ENCODE results near the gene ZFYVE21.

Gene ZFYVE21

GRCh38 chr14:103715052-103716000 lies at the start of gene ZFYVE21, which contains the start of gene XRCC3:
Gene ZFYVE21 (plus strand): TSS chr14:103715810. CDS start chr14:103715842, 32 bp downstream.
Gene XRCC3 (minus strand): TSS chr14:103715451. CDS start chr14:103711087, 4,364 bp downstream.
- H3K4me3 ChIP-seq (ENCODE audit: low read depth, low read length), result peak within 1 kb of the TSS; percentile 76
- peak; percentile 94 for DNase-seq (ENCODE audit: low read depth)

GRCh38 chr14:103667671-103668070 lies 47.9 kb upstream of the ZFYVE21 start:
- no peak overlapping the region for H3K4me3 ChIP-seq (ENCODE audit: low read depth, low read length)
- no peak for DNase-seq (ENCODE audit: low read depth)

- no peak overlapping the region for H3K4me3 ChIP-seq (ENCODE audit: low read depth, low read length)
- no peak for DNase-seq (ENCODE audit: low read depth)
Observed at GRCh38 chr14:103668117-103668516, 47.5 kb upstream of the ZFYVE21 start.

GRCh38 chr14:103669370-103669769 lies 46.2 kb upstream of the ZFYVE21 start:
- DNase-seq (ENCODE audit: low read depth), result no peak
- H3K4me3 ChIP-seq (ENCODE audit: low read depth, low read length), result no peak overlapping the region

- no peak for DNase-seq (ENCODE audit: low read depth)
- no peak overlapping the region for H3K4me3 ChIP-seq (ENCODE audit: low read depth, low read length)
Observed at GRCh38 chr14:103671911-103672310, 43.7 kb upstream of the ZFYVE21 start.

GRCh38 chr14:103675957-103676356 lies 39.7 kb upstream of the ZFYVE21 start:
- H3K4me3 ChIP-seq (ENCODE audit: low read depth, low read length), result no peak overlapping the region
- DNase-seq (ENCODE audit: low read depth), result no peak

GRCh38 chr14:103676881-103677675 lies 38.5 kb upstream of the ZFYVE21 start:
- no peak overlapping the region for H3K4me3 ChIP-seq (ENCODE audit: low read depth, low read length)
- DNase-seq (ENCODE audit: low read depth), result no peak

GRCh38 chr14:103679351-103679750 lies 36.3 kb upstream of the ZFYVE21 start:
- no peak for DNase-seq (ENCODE audit: low read depth)
- no peak overlapping the region for H3K4me3 ChIP-seq (ENCODE audit: low read depth, low read length)

- DNase-seq (ENCODE audit: low read depth), result no peak
- H3K4me3 ChIP-seq (ENCODE audit: low read depth, low read length), result no peak overlapping the region
Observed at GRCh38 chr14:103680491-103681231, 34.9 kb upstream of the ZFYVE21 start.

GRCh38 chr14:103683139-103683538 lies 32.5 kb upstream of the ZFYVE21 start:
- H3K4me3 ChIP-seq (ENCODE audit: low read depth, low read length), result no peak overlapping the region
- no peak for DNase-seq (ENCODE audit: low read depth)

GRCh38 chr14:103684471-103684870 lies 31.1 kb upstream of the ZFYVE21 start:
- no peak for DNase-seq (ENCODE audit: low read depth)
- no peak overlapping the region for H3K4me3 ChIP-seq (ENCODE audit: low read depth, low read length)

- no peak for DNase-seq (ENCODE audit: low read depth)
Observed at GRCh38 chr14:103684871-103685270, 30.7 kb upstream of the ZFYVE21 start.

GRCh38 chr14:103685276-103686211 lies 30.1 kb upstream of the ZFYVE21 start:
- no peak for DNase-seq (ENCODE audit: low read depth)
- H3K4me3 ChIP-seq (ENCODE audit: low read depth, low read length), result no peak overlapping the region

More at GRCh38 chr14:103684871-103685270, 30.7 kb upstream of the ZFYVE21 start:
- no peak overlapping the region for H3K4me3 ChIP-seq (ENCODE audit: low read depth, low read length)

- no peak overlapping the region for H3K4me3 ChIP-seq (ENCODE audit: low read depth, low read length)
- no peak for DNase-seq (ENCODE audit: low read depth)
Observed at GRCh38 chr14:103686831-103687485, 28.7 kb upstream of the ZFYVE21 start.

GRCh38 chr14:103687712-103688111 lies 27.9 kb upstream of the ZFYVE21 start:
- no peak overlapping the region for H3K4me3 ChIP-seq (ENCODE audit: low read depth, low read length)
- no peak for DNase-seq (ENCODE audit: low read depth)

GRCh38 chr14:103688441-103688840 lies 27.2 kb upstream of the ZFYVE21 start:
- no peak overlapping the region for H3K4me3 ChIP-seq (ENCODE audit: low read depth, low read length)
- DNase-seq (ENCODE audit: low read depth), result no peak

- DNase-seq (ENCODE audit: low read depth), result no peak
Observed at GRCh38 chr14:103688906-103689902, 26.4 kb upstream of the ZFYVE21 start.

More at GRCh38 chr14:103688906-103689902, 26.4 kb upstream of the ZFYVE21 start:
- H3K4me3 ChIP-seq (ENCODE audit: low read depth, low read length), result no peak overlapping the region

Data from skeletal muscle cell (primary cell).